ENCODE data around the gene PGP. TPM values are rescaled to one million over a fixed set of nuclear protein-coding genes. Genes with fewer than 3 reads are reported as not detected.

Gene PGP
- total RNA-seq, 2 experiments from 2014 or later = 8.1 to 8.5 TPM

DNA sequence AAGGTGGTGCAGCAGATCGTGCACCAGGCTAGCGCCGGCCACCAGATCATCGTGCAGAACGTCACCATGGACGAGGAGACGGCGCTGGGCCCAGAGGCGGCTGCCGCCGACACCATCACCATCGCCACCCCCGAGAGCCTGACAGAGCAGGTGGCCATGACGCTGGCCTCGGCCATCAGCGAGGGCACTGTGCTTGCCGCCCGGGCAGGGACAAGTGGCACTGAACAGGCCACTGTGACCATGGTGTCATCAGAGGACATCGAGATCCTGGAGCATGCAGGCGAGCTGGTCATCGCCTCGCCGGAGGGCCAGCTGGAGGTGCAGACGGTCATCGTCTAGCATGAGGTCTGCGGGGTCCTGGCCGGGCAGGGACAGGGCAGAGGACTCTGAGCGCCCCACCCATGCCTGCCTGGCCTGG lies 20.6 kb upstream of the PGP start:
- peaks cover 46% of the 10 kb centered on the region for H3K36me3 ChIP-seq (ENCODE audit: insufficient read depth, low read length)

DNA sequence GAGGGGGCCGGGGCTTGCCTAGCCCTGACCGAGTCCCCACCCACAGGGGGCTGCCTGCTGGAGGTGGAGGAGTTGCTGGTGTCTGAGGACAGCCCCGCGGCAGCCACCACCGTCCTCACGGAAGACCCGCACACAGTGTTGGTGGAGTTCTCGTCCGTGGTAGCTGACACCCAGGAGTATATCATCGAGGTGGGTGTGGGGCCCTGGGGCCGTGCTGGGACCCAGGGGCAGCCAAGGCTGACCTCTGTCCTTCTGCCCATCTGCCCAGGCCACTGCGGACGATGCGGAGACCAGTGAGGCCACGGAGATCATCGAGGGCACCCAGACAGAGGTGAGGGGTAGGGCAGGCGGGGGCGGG lies 20.2 kb upstream of the PGP start:
- Mint-ChIP-seq H3K4me1 (ENCODE audit: low read depth) (no peaks in the 10 kb centered on the region), H3K27me3 (peaks cover 4% of the 10 kb centered on the region), H3K4me3 (no peak overlapping the region), H3K9me3 (no peaks in the 10 kb centered on the region), H3K36me3 (ENCODE audit: low read depth) (peaks cover 22% of the 10 kb centered on the region), H3K27ac (no peak overlapping the region)
- H3K9me3 ChIP-seq (ENCODE audit: control insufficient read depth in 1 of 2, insufficient read depth in 1 of 2, low read length in 2 of 2) = no peaks in the 10 kb centered on the region
- ChIA-PET CTCF (no interaction called here), POLR2A (no interaction called here)
- H3K4me1 ChIP-seq (ENCODE audit: insufficient read depth, low read length) = peaks cover 11% of the 10 kb centered on the region
- intact Hi-C loops (cut with DNase I, micrococcal nuclease) = no loop called here
- TF ChIP-seq, protein P1, sequence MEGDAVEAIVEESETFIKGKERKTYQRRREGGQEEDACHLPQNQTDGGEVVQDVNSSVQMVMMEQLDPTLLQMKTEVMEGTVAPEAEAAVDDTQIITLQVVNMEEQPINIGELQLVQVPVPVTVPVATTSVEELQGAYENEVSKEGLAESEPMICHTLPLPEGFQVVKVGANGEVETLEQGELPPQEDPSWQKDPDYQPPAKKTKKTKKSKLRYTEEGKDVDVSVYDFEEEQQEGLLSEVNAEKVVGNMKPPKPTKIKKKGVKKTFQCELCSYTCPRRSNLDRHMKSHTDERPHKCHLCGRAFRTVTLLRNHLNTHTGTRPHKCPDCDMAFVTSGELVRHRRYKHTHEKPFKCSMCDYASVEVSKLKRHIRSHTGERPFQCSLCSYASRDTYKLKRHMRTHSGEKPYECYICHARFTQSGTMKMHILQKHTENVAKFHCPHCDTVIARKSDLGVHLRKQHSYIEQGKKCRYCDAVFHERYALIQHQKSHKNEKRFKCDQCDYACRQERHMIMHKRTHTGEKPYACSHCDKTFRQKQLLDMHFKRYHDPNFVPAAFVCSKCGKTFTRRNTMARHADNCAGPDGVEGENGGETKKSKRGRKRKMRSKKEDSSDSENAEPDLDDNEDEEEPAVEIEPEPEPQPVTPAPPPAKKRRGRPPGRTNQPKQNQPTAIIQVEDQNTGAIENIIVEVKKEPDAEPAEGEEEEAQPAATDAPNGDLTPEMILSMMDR (IDR thresholded peaks at IDR 0.05) = no peak
- no peak overlapping the region for H3K4me3 ChIP-seq (ENCODE audit: low read length)
- peaks cover 0 to 12% of the 10 kb centered on the region in 2 experiments for H3K27me3 ChIP-seq (ENCODE audit: control insufficient read depth in 1 of 2, insufficient read depth in 2 of 2, low read length in 2 of 2)
- ATAC-seq (ENCODE audit: poor library complexity) = no peak
- DNase-seq = no peak
- H3K27ac ChIP-seq (ENCODE audit: low read depth in 1 of 2, low read length in 2 of 2) = no peak overlapping the region
- peaks cover 50% of the 10 kb centered on the region for H3K36me3 ChIP-seq (ENCODE audit: insufficient read depth, low read length)

More for the DNA sequence above, 20.6 kb upstream of the PGP start:
- H3K9me3 ChIP-seq (ENCODE audit: control insufficient read depth in 1 of 2, insufficient read depth in 1 of 2, low read length in 2 of 2) = no peaks in the 10 kb centered on the region
- H3K27me3 ChIP-seq (ENCODE audit: control insufficient read depth in 1 of 2, insufficient read depth in 2 of 2, low read length in 2 of 2) = peaks cover 0 to 12% of the 10 kb centered on the region in 2 experiments
- peaks cover 11% of the 10 kb centered on the region for H3K4me1 ChIP-seq (ENCODE audit: insufficient read depth, low read length)
- no peak overlapping the region for H3K27ac Mint-ChIP-seq
- intact Hi-C loops (cut with DNase I, micrococcal nuclease) = no loop called here
- H3K4me3 Mint-ChIP-seq = no peak overlapping the region
- CTCF ChIA-PET = no interaction called here
- H3K27me3 Mint-ChIP-seq = peaks cover 4% of the 10 kb centered on the region
- H3K9me3 Mint-ChIP-seq = no peaks in the 10 kb centered on the region
- H3K27ac ChIP-seq (ENCODE audit: low read depth in 1 of 2, low read length in 2 of 2) = no peak overlapping the region
- H3K36me3 Mint-ChIP-seq (ENCODE audit: low read depth) = peaks cover 18% of the 10 kb centered on the region
- POLR2A ChIA-PET = interaction anchor here (1.6 kb wide), 1 partner anchor 21 kb away, joined by 4 read pairs; the partner anchor contains the start of gene PGP
- DNase-seq (no peak), ATAC-seq (ENCODE audit: poor library complexity) (no peak)
- no peak overlapping the region for H3K4me3 ChIP-seq (ENCODE audit: low read length)
- H3K4me1 Mint-ChIP-seq (ENCODE audit: low read depth) = no peaks in the 10 kb centered on the region
- TF ChIP-seq, protein P1 (IDR thresholded peaks at IDR 0.05) = no peak

DNA sequence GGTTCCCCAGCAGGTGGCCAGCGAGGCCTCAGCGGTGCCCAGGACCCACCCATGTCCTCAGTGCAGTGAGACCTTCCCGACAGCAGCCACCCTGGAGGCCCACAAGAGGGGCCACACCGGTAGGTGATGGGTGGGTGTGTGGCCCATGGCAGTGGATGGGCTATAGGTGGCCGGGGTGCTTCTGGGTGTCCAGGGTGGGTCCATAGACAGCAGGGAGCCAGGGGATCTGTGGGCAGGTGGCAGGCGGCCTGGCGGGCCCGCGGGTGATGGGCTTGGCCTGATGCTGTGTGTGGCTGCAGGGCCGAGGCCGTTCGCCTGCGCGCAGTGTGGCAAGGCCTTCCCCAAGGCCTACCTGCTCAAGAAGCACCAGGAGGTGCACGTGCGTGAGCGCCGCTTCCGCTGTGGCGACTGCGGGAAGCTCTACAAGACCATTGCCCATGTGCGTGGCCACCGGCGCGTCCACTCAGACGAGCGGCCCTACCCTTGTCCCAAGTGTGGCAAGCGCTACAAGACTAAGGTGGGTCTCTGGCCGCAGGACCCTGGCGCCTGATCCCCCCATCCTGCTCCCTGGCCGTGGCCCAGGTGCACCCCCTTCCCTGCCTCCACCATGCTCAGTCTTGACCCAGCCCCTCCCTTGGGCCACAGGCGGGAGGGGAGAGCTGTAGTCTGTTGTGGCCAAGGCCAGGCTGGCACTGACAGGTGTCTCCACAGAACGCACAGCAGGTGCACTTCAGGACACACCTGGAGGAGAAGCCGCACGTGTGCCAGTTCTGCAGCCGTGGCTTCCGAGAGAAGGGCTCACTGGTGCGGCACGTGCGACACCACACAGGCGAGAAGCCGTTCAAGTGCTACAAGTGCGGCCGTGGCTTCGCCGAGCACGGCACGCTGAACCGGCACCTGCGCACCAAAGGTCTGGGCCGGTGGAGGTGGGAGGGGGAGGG lies 19.5 kb upstream of the PGP start:
- ATAC-seq (ENCODE audit: poor library complexity) (no peak), DNase-seq (no peak)
- Mint-ChIP-seq H3K27ac (no peak overlapping the region), H3K36me3 (ENCODE audit: low read depth) (peaks cover 29% of the 10 kb centered on the region), H3K9me3 (no peaks in the 10 kb centered on the region), H3K4me1 (ENCODE audit: low read depth) (no peaks in the 10 kb centered on the region), H3K4me3 (no peak overlapping the region), H3K27me3 (peaks cover 4% of the 10 kb centered on the region)
- ChIA-PET CTCF (no interaction called here), POLR2A (no interaction called here)
- no peaks in the 10 kb centered on the region for H3K9me3 ChIP-seq (ENCODE audit: control insufficient read depth in 1 of 2, insufficient read depth in 1 of 2, low read length in 2 of 2)
- intact Hi-C loops (cut with DNase I, micrococcal nuclease) = no loop called here
- peaks cover 57% of the 10 kb centered on the region for H3K36me3 ChIP-seq (ENCODE audit: insufficient read depth, low read length)
- no peak overlapping the region for H3K4me3 ChIP-seq (ENCODE audit: low read length)
- H3K27ac ChIP-seq (ENCODE audit: low read depth in 1 of 2, low read length in 2 of 2) = no peak overlapping the region
- H3K4me1 ChIP-seq (ENCODE audit: insufficient read depth, low read length) = peaks cover 11% of the 10 kb centered on the region
- TF ChIP-seq, protein P1 (IDR thresholded peaks at IDR 0.05) = no peak
- H3K27me3 ChIP-seq (ENCODE audit: control insufficient read depth in 1 of 2, insufficient read depth in 2 of 2, low read length in 2 of 2) = peaks cover 0 to 12% of the 10 kb centered on the region in 2 experiments
